ENCODE results near the gene SEMA3D.

- no peak for TF ChIP-seq POLR2A (IDR thresholded peaks at IDR 0.05)
- TF ChIP-seq POLR2AphosphoS5 (IDR thresholded peaks at IDR 0.05), result no peak
- no peak for TF ChIP-seq CTCF (IDR thresholded peaks at IDR 0.05)
Measured at GRCh38 chr7:85153715-85154114, 33.1 kb downstream of the SEMA3D start.

All from breast epithelium (tissue), 3 donors.